ENCODE measurements around the gene PPP2R5C.
"Not testable (repeated sequence)": the region's sequence is repeated elsewhere in the genome, so short reads cannot be mapped to it uniquely, and the experiment has no call there.

PPP2R5C gene

DNA sequence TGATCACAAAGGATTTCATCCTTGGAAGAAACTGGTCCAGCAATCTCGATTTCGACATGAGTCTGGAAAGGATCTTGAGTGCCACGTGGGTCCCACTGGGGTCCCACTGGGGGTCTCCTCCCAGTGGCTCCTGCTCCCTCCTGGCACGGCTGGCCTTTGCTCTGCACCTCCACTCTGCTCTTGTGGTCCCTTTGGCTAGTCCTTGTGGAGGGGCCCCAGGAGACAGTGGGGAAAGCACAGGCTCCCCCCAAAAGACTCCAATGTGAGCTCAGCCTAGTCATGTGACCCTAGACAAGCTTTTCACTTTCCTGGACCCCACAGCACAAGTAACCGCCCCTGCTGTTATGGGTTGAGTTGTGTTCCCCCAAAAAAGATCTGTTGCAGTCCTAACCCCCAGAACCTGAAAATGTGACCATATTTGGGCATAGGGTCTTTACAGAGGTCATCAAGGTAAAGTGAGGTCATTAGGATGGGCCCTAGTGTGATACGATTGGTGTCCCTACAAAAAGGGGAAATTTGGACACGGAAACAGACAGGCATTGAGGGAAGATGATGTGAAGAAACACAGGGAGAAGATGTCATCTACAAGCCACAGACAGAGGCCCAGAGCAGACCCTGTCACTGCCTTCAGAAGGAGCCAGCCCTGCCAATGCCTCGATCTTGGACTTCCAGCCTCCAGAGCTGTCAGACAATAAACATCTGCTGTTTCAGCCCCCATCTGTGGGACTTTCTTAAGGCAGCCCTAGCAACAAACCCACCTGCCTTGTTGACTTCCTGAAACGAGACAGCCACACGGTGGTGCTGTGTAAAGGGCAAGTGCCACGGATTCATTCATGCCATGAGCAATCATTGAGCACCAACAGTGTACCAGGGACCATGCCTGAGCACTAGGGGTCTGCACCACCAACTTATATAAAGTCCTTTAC lies 23.8 kb upstream of the PPP2R5C start:
- Histone ChIP-seq H3K27me3 (ENCODE audit: insufficient read depth, low read length) (no peaks in the 10 kb centered on the region), H3K4me3 (ENCODE audit: low read length) (no peak overlapping the region), H3K9ac (ENCODE audit: low read depth, low read length) (no peak overlapping the region), H3K9me3 (ENCODE audit: insufficient read depth, low read depth, low read length) (peaks cover 14% of the 10 kb centered on the region), H3K27ac (ENCODE audit: low read depth, low read length) (no peak overlapping the region), H3K4me1 (ENCODE audit: insufficient read depth, low read length) (no peaks in the 10 kb centered on the region), H3K36me3 (ENCODE audit: insufficient read depth, low read length) (no peaks in the 10 kb centered on the region)
- WGBS = 91% methylated on average over 11 of the region's 11 CpGs

GRCh38 chr14:101738703-101739320 lies 22.7 kb upstream of the PPP2R5C start:
- WGBS = 93% methylated on average over 3 of the region's 3 CpGs

GRCh38 chr14:101739446-101740141 lies 21.9 kb upstream of the PPP2R5C start:
- H3K4me1 ChIP-seq (ENCODE audit: insufficient read depth, low read length) = no peaks in the 10 kb centered on the region
- 92% methylated on average over 8 of the region's 8 CpGs for WGBS

More at GRCh38 chr14:101738703-101739320, 22.7 kb upstream of the PPP2R5C start:
- Histone ChIP-seq H3K9me3 (ENCODE audit: insufficient read depth, low read depth, low read length) (peaks cover 14% of the 10 kb centered on the region), H3K36me3 (ENCODE audit: insufficient read depth, low read length) (no peaks in the 10 kb centered on the region), H3K27me3 (ENCODE audit: insufficient read depth, low read length) (no peaks in the 10 kb centered on the region), H3K4me3 (ENCODE audit: low read length) (no peak overlapping the region), H3K9ac (ENCODE audit: low read depth, low read length) (no peak overlapping the region), H3K27ac (ENCODE audit: low read depth, low read length) (no peak overlapping the region), H3K4me1 (ENCODE audit: insufficient read depth, low read length) (no peaks in the 10 kb centered on the region)

DNA sequence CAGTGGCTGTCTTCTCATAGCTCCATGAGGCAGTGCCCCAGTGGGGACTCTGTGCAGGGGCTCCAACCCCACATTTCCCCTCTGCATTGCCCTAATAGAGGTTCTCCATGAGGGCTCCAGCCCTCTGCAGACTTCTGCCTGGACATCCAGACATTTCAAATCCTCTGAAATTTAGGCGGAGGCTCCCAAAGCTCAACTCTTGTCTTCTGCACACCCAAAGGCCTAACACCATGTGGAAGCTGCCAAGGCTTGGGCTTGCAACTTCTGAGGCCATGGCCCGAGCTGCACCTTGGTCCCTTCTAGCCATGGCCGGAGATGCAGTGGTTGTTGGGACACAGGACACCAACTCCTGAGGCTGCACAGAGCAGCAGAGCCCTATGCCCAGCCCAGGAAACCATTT lies 20.5 kb upstream of the PPP2R5C start:
- 95% methylated on average over 3 of the region's 3 CpGs for WGBS
- Histone ChIP-seq H3K36me3 (ENCODE audit: insufficient read depth, low read length) (no peaks in the 10 kb centered on the region), H3K27me3 (ENCODE audit: insufficient read depth, low read length) (no peaks in the 10 kb centered on the region), H3K9me3 (ENCODE audit: insufficient read depth, low read depth, low read length) (peaks cover 14% of the 10 kb centered on the region), H3K27ac (ENCODE audit: low read depth, low read length) (no peak overlapping the region), H3K4me3 (ENCODE audit: low read length) (no peak overlapping the region), H3K9ac (ENCODE audit: low read depth, low read length) (no peak overlapping the region), H3K4me1 (ENCODE audit: insufficient read depth, low read length) (no peaks in the 10 kb centered on the region)

More at GRCh38 chr14:101739446-101740141, 21.9 kb upstream of the PPP2R5C start:
- no peak overlapping the region for H3K4me3 ChIP-seq (ENCODE audit: low read length)
- H3K9ac ChIP-seq (ENCODE audit: low read depth, low read length) = no peak overlapping the region
- H3K36me3 ChIP-seq (ENCODE audit: insufficient read depth, low read length) = no peaks in the 10 kb centered on the region
- H3K27ac ChIP-seq (ENCODE audit: low read depth, low read length) = no peak overlapping the region
- no peaks in the 10 kb centered on the region for H3K27me3 ChIP-seq (ENCODE audit: insufficient read depth, low read length)
- H3K9me3 ChIP-seq (ENCODE audit: insufficient read depth, low read depth, low read length) = peaks cover 14% of the 10 kb centered on the region

GRCh38 chr14:101743701-101744100 lies 17.8 kb upstream of the PPP2R5C start:
- WGBS = 91% methylated on average over 6 of the region's 6 CpGs

DNA sequence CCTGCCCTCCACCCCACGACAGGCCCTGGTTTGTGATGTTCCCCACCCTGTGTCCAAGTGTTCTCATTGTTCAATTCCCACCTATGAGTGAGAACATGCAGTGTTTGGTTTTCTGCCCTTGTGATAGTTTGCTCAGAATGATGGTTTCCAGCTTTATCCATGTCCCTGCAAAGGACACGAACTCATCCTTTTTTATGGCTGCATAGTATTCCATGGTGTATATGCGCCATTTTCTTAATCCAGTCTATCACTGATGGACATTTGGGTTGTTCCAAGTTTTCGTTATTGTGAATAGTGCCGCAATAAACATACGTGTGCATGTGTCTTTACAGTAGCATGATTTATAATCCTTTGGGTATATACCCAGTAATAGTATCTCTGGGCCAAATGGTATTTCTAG lies 17.1 kb upstream of the PPP2R5C start:
- peaks cover 14% of the 10 kb centered on the region for H3K9me3 ChIP-seq (ENCODE audit: insufficient read depth, low read depth, low read length)
- 92% methylated on average over 6 of the region's 6 CpGs for WGBS
- H3K4me1 ChIP-seq (ENCODE audit: insufficient read depth, low read length); H3K4me3 ChIP-seq (ENCODE audit: low read length); H3K27ac ChIP-seq (ENCODE audit: low read depth, low read length); H3K36me3 ChIP-seq (ENCODE audit: insufficient read depth, low read length); H3K9ac ChIP-seq (ENCODE audit: low read depth, low read length); H3K27me3 ChIP-seq (ENCODE audit: insufficient read depth, low read length): not testable (repeated sequence)

More at GRCh38 chr14:101743701-101744100, 17.8 kb upstream of the PPP2R5C start:
- H3K36me3 ChIP-seq (ENCODE audit: insufficient read depth, low read length) = no peaks in the 10 kb centered on the region
- no peak overlapping the region for H3K9ac ChIP-seq (ENCODE audit: low read depth, low read length)
- H3K27me3 ChIP-seq (ENCODE audit: insufficient read depth, low read length) = no peaks in the 10 kb centered on the region
- H3K4me1 ChIP-seq (ENCODE audit: insufficient read depth, low read length) = no peaks in the 10 kb centered on the region
- H3K4me3 ChIP-seq (ENCODE audit: low read length) = no peak overlapping the region
- peaks cover 14% of the 10 kb centered on the region for H3K9me3 ChIP-seq (ENCODE audit: insufficient read depth, low read depth, low read length)
- H3K27ac ChIP-seq (ENCODE audit: low read depth, low read length) = no peak overlapping the region

DNA sequence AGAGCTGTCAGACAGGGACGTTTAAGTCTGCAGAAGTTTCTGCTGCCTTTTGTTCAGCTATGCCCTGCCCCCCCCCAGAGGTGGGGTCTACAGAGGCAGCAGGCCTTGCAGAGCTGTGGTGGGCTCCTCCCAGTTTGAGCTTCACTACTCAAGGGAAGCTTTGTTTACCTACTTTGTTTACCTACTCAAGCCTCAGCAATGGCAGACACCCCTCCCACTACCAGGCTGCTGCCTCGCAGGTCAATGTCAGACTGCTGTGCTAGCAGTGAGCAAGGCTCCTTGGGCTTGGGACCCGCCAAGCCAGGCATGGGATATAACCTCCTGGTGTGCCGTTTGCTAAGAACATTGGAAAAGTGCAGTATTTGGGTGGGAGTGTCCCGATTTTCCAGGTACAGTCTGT lies 11.8 kb upstream of the PPP2R5C start:
- not testable (repeated sequence) for H3K36me3 ChIP-seq (ENCODE audit: insufficient read depth, low read length); H3K4me1 ChIP-seq (ENCODE audit: insufficient read depth, low read length); H3K9me3 ChIP-seq (ENCODE audit: insufficient read depth, low read depth, low read length); H3K27me3 ChIP-seq (ENCODE audit: insufficient read depth, low read length); H3K4me3 ChIP-seq (ENCODE audit: low read length); H3K27ac ChIP-seq (ENCODE audit: low read depth, low read length); H3K9ac ChIP-seq (ENCODE audit: low read depth, low read length)
- 76% methylated on average over 5 of the region's 5 CpGs for WGBS

- H3K4me1 ChIP-seq (ENCODE audit: insufficient read depth, low read length) = peaks cover 3% of the 10 kb centered on the region
- H3K36me3 ChIP-seq (ENCODE audit: insufficient read depth, low read length) = no peaks in the 10 kb centered on the region
- 89% methylated on average over 4 of the region's 4 CpGs for WGBS
- H3K4me3 ChIP-seq (ENCODE audit: low read length) = no peak overlapping the region
- H3K27ac ChIP-seq (ENCODE audit: low read depth, low read length) = no peak overlapping the region
- no peak overlapping the region for H3K9ac ChIP-seq (ENCODE audit: low read depth, low read length)
- H3K9me3 ChIP-seq (ENCODE audit: insufficient read depth, low read depth, low read length) = 0 out of 2 replicates have a peak, but pooled peaks cover 3% of the 10 kb centered on the region
- peaks cover 22% of the 10 kb centered on the region for H3K27me3 ChIP-seq (ENCODE audit: insufficient read depth, low read length)
Measured at GRCh38 chr14:101754893-101755292, 6.6 kb upstream of the PPP2R5C start.

GRCh38 chr14:101755591-101756324 lies 5.8 kb upstream of the PPP2R5C start:
- no peak overlapping the region for H3K9ac ChIP-seq (ENCODE audit: low read depth, low read length)
- H3K4me3 ChIP-seq (ENCODE audit: low read length) = no peak overlapping the region

GRCh38 chr14:101757064-101757838 lies 4.3 kb upstream of the PPP2R5C start:
- no peaks in the 10 kb centered on the region for H3K36me3 ChIP-seq (ENCODE audit: insufficient read depth, low read length)
- H3K4me3 ChIP-seq (ENCODE audit: low read length) = no peak overlapping the region
- 89% methylated on average over 14 of the region's 14 CpGs for WGBS
- no peak overlapping the region for H3K9ac ChIP-seq (ENCODE audit: low read depth, low read length)
- 0 out of 2 replicates have a peak, but pooled peaks cover 3% of the 10 kb centered on the region for H3K9me3 ChIP-seq (ENCODE audit: insufficient read depth, low read depth, low read length)
- H3K27me3 ChIP-seq (ENCODE audit: insufficient read depth, low read length) = peaks cover 19% of the 10 kb centered on the region
- no peak overlapping the region for H3K27ac ChIP-seq (ENCODE audit: low read depth, low read length)
- peaks cover 6% of the 10 kb centered on the region for H3K4me1 ChIP-seq (ENCODE audit: insufficient read depth, low read length)

More at GRCh38 chr14:101755591-101756324, 5.8 kb upstream of the PPP2R5C start:
- WGBS = 89% methylated on average over 8 of the region's 8 CpGs
- peaks cover 6% of the 10 kb centered on the region for H3K4me1 ChIP-seq (ENCODE audit: insufficient read depth, low read length)
- peaks cover 25% of the 10 kb centered on the region for H3K27me3 ChIP-seq (ENCODE audit: insufficient read depth, low read length)
- H3K27ac ChIP-seq (ENCODE audit: low read depth, low read length) = no peak overlapping the region
- 0 out of 2 replicates have a peak, but pooled peaks cover 3% of the 10 kb centered on the region for H3K9me3 ChIP-seq (ENCODE audit: insufficient read depth, low read depth, low read length)
- H3K36me3 ChIP-seq (ENCODE audit: insufficient read depth, low read length) = no peaks in the 10 kb centered on the region

All from HUES64 (cell line).